Fibroblast of the aortic adventitia (primary cell): Measurements from ENCODE around the gene CAT. TPM values are rescaled to one million over a fixed set of nuclear protein-coding genes. Genes with fewer than 3 reads are reported as not detected.
A peak's percentile ranks its signal among the peaks of the same experiment; 100 is the strongest.

ENCODE experiments used
- DNase-seq: peaks from one replicate; pipeline ENCODE4 v3.0.0-alpha.2; 2010; ENCODE audit warnings: low read depth
- H3K4me3 ChIP-seq: 2 replicates; pipeline ENCODE4 v1.5.1; 2011; ENCODE audit warnings: low read depth, mild to moderate bottlenecking, control low read depth, low read length, moderate library complexity
- CTCF ChIP-seq: IDR thresholded peaks from 2 replicates; pipeline ENCODE4 v1.5.1; 2011; ENCODE audit warnings: mild to moderate bottlenecking, low read length, control low read depth, inconsistent platforms; ENCODE audit not compliant: insufficient read depth
- total RNA-seq: library from RNA; depleted of rRNA; stranded (reverse); fragments of >200 nt; gene quantifications from 2 replicates; pipeline ENCODE4 v1.2.3, GENCODE V29; 2012; ENCODE audit warnings: low replicate concordance

CAT gene
- total RNA-seq, 1 donor: 63.4 TPM

DNA sequence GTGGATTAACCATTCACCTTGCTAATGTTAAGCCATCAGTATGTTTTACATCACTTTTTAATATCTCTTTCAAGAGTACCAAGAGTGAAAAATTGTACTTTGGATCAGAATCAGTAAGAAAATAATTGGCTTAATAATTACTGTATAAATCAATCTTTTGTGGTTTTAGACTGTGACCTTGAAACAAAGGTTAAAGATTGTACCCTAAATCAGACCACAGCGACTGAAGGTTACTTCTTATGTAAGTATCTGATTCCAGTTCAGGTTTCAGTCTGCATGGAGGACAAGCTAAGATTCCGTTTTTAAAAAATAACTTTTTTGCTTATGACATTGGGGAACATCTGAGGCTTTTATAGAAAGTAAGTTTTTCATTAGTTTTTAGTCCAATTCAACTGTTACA is 18.9 kb downstream of the CAT start:
- DNase-seq: no peak
- no peak for TF ChIP-seq CTCF
- H3K4me3 ChIP-seq: no peak overlapping the region

DNA sequence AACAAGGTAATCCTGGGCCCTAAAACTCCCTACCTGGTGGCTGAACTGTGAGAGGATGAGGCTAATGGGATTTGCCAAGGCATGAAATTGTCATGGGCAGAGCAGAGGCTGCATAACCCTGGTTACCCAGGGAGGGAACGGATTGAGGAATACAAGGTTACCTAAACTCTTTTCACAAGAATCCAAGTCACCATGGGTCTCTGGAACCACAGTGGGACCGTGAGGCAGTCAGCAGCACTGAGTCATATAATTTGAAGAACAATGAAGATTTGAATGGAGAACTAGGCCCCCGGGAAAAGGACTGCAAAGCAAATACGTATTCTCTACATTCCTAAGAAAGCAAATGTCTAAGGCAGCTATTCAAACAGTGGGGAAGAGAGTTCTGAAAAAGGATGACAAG is 19.8 kb downstream of the CAT start:
- no peak overlapping the region for H3K4me3 ChIP-seq
- DNase-seq: peak; percentile 16
- no peak for TF ChIP-seq CTCF

- no peak overlapping the region for H3K4me3 ChIP-seq
- TF ChIP-seq CTCF: no peak
- no peak for DNase-seq
Observed at GRCh38 chr11:34459507-34460162, 20.9 kb downstream of the CAT start.

GRCh38 chr11:34460278-34460677 is 21.5 kb downstream of the CAT start:
- TF ChIP-seq CTCF: no peak
- DNase-seq: no peak
- H3K4me3 ChIP-seq: no peak overlapping the region

DNA sequence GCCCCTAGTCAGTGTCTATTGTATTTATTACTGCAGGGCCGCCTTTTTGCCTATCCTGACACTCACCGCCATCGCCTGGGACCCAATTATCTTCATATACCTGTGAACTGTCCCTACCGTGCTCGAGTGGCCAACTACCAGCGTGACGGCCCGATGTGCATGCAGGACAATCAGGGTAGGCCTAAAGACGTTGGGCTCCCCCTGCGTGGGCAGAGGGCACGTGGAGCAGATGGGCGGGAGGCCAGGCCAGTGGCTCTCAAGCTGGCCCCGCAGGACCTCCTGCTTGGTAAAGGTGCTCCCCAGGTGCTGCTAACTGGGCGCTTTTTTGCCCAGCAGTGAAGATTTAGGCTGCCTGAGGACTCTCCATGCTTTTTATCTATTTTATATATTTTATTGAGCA is 22.5 kb downstream of the CAT start:
- TF ChIP-seq CTCF: no peak
- no peak overlapping the region for H3K4me3 ChIP-seq
- DNase-seq: no peak

- no peak overlapping the region for H3K4me3 ChIP-seq
- TF ChIP-seq CTCF: no peak
- no peak for DNase-seq
Observed at GRCh38 chr11:34464591-34465051, 25.9 kb downstream of the CAT start.

DNA sequence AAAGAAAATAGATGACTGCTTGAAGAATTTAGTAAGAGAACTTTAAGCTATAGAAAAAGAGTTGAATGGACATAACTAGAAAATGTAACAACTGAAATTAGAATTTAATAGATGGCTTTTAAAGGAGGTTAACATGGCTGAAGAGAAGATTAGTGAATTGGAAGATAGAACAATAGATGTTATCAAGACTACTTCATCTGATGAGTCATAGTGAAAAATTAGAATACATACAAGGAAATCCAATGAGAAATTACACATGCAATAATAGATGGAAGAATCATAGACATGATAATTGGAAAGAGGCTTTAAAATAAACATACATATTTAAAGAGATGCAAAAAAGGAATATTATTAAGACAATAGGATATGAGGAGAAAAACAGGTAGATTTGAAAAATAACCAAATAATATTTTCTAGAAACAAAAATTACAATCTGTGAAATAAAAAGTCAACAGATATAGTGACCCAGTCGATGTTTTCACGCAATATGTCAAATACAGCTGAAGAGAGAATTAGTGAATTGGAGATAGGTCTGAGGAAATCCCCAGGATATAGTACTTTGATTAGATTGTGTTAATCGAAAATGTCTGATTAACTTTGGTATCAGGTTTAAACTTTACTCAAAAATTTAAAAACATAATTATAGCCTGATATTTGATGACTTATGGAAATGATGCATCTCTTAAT is 28.2 kb downstream of the CAT start:
- DNase-seq: peak; percentile 5
- no peak for TF ChIP-seq CTCF
- H3K4me3 ChIP-seq: no peak overlapping the region
